H1 (cell line): ENCODE measurements around the gene PNO1. TPM values are rescaled to one million over a fixed set of nuclear protein-coding genes. Genes with fewer than 3 reads are reported as not detected.

Experiments used
- CTCF ChIA-PET: fragments of 300-600 bp; sonication (Branson Sonifier 250); formaldehyde crosslinking; loops from one replicate; lab custom pipeline; 2021; ENCODE audit not compliant: partially characterized antibody; lab: Charles Lee
- POLR2A ChIA-PET: fragments of 300-600 bp; sonication (Branson Sonifier 250); formaldehyde crosslinking; loops from one replicate; lab custom pipeline; 2021; ENCODE audit warnings: inconsistent platforms; ENCODE audit not compliant: partially characterized antibody; lab: Charles Lee
- DNase-seq, 2 experiments: peaks; one replicate each; pipeline versions ENCODE4 v3.0.0 to v3.0.0-alpha.2; 2010 to 2022; ENCODE audit warnings: low spot score in 2 of 2, low read depth in 1 of 2, mixed read lengths in 1 of 2
- FAIRE-seq: peaks from 2 replicates; lab custom pipeline; 2011; peaks lifted over from hg19 to GRCh38; lab: Jason Lieb, UNC
- H2AFZ ChIP-seq: 2 replicates; pipeline ENCODE4 v1.8.1; 2012; ENCODE audit warnings: low read length, inconsistent platforms
- H2AK5ac ChIP-seq: 2 replicates; pipeline ENCODE4 v1.6.1; 2013; ENCODE audit warnings: low read depth, low read length
- H2BK120ac ChIP-seq: replicated peaks from 2 replicates; pipeline ENCODE3; 2013; ENCODE audit warnings: low read depth, low read length, inconsistent platforms
- H2BK12ac ChIP-seq: 2 replicates; pipeline ENCODE4 v1.6.1; 2013; ENCODE audit warnings: low read depth, low read length
- H2BK15ac ChIP-seq: 2 replicates; pipeline ENCODE4 v1.6.1; 2013; ENCODE audit warnings: low read length
- H2BK20ac ChIP-seq: 2 replicates; pipeline ENCODE4 v1.6.1; 2013; ENCODE audit warnings: low read length
- H2BK5ac ChIP-seq: 2 replicates; pipeline ENCODE4 v1.6.1; 2013; ENCODE audit warnings: low read depth, low read length
- H3K14ac ChIP-seq: 2 replicates; pipeline ENCODE4 v1.6.1; 2013; ENCODE audit warnings: inconsistent platforms; ENCODE audit not compliant: insufficient read length
- H3K18ac ChIP-seq: 2 replicates; pipeline ENCODE4 v1.6.1; 2013; ENCODE audit warnings: low read length; ENCODE audit errors: extremely low read depth
- H3K23ac ChIP-seq: 2 replicates; pipeline ENCODE4 v1.6.1; 2013; ENCODE audit warnings: inconsistent platforms; ENCODE audit not compliant: insufficient read length
- H3K23me2 ChIP-seq: 2 replicates; pipeline ENCODE4 v1.6.1; 2013; ENCODE audit warnings: low read depth, low read length
- H3K27ac ChIP-seq: 2 replicates; pipeline ENCODE4 v1.6.1; 2011; ENCODE audit warnings: low read depth, low read length, inconsistent platforms
- H3K27me3 ChIP-seq, 4 experiments: replicated peaks in 1 of 4; 1 replicate in 1 of 4; 2 replicates in 3 of 4; pipeline versions ENCODE4 v1.6.1 to v1.8.1; 2011 to 2013; ENCODE audit warnings: low read length in 3 of 4, mild to moderate bottlenecking in 3 of 4, inconsistent platforms in 2 of 4, mixed read lengths in 2 of 4, moderate library complexity in 1 of 4; ENCODE audit not compliant: control insufficient read depth in 3 of 4, insufficient read depth in 3 of 4; ENCODE audit errors: extremely low read depth in 1 of 4
- H3K36me3 ChIP-seq, 4 experiments: 2 replicates each; pipeline versions ENCODE4 v1.6.1 to v1.8.1; 2011 to 2013; ENCODE audit warnings: mild to moderate bottlenecking in 4 of 4, low read length in 3 of 4, moderate library complexity in 2 of 4, control low read depth in 1 of 4, inconsistent platforms in 1 of 4; ENCODE audit not compliant: insufficient read depth in 4 of 4, control insufficient read depth in 2 of 4
- H3K4ac ChIP-seq: replicated peaks from 2 replicates; pipeline ENCODE3; 2013; ENCODE audit warnings: low read length, low read depth, mixed read lengths, inconsistent platforms; ENCODE audit not compliant: insufficient read length
- H3K4me1 ChIP-seq, 4 experiments: replicated peaks in 1 of 4; 1 replicate in 1 of 4; 2 replicates in 3 of 4; pipeline versions ENCODE4 v1.6.1 to v1.8.1; 2011 to 2013; ENCODE audit warnings: low read length in 3 of 4, inconsistent platforms in 2 of 4, mixed read lengths in 1 of 4; ENCODE audit not compliant: insufficient read depth in 4 of 4, control insufficient read depth in 3 of 4
- H3K4me2 ChIP-seq, 2 experiments: 2 replicates each; pipeline versions ENCODE4 v1.6.1 to v1.8.1; 2011 to 2013; ENCODE audit warnings: low read depth in 2 of 2, low read length in 2 of 2, control low read depth in 1 of 2, inconsistent platforms in 1 of 2, mild to moderate bottlenecking in 1 of 2; ENCODE audit not compliant: insufficient read depth in 1 of 2
- H3K4me3 ChIP-seq, 4 experiments: fragments of 200-600, 300-600 bp in 1 of 4; sonication (generic), shearing (Covaris generic), sonication (Bioruptor Twin) in 1 of 4; 2 replicates each; pipeline versions ENCODE4 v1.5.1 to v1.8.1; 2011 to 2016; ENCODE audit warnings: low read length in 4 of 4, low read depth in 3 of 4, control low read depth in 2 of 4, inconsistent platforms in 2 of 4, mild to moderate bottlenecking in 2 of 4, mixed read lengths in 1 of 4, moderate library complexity in 1 of 4; ENCODE audit not compliant: insufficient read depth in 2 of 4; ENCODE audit errors: extremely low read depth in 1 of 4
- H3K56ac ChIP-seq: replicated peaks from 2 replicates; pipeline ENCODE3; 2013; ENCODE audit warnings: low read depth, mild to moderate bottlenecking, mixed read lengths, low read length, inconsistent platforms; ENCODE audit not compliant: insufficient read length
- H3K79me1 ChIP-seq: 2 replicates; pipeline ENCODE4 v1.6.1; 2013; ENCODE audit warnings: low read depth, low read length, control low read depth
- H3K79me2 ChIP-seq, 2 experiments: 2 replicates each; pipeline versions ENCODE4 v1.6.1 to v1.8.1; 2012 to 2013; ENCODE audit warnings: low read length in 2 of 2, mild to moderate bottlenecking in 2 of 2, inconsistent platforms in 1 of 2; ENCODE audit not compliant: insufficient read depth in 2 of 2, control insufficient read depth in 1 of 2
- H3K9ac ChIP-seq, 4 experiments: replicated peaks in 1 of 4; 1 replicate in 1 of 4; 2 replicates in 3 of 4; pipeline versions ENCODE4 v1.6.1 to v1.8.1; 2011 to 2013; ENCODE audit warnings: low read depth in 3 of 4, low read length in 3 of 4, control low read depth in 2 of 4, mild to moderate bottlenecking in 2 of 4, moderate library complexity in 2 of 4, inconsistent platforms in 1 of 4; ENCODE audit errors: extremely low read depth in 1 of 4
- H3K9me3 ChIP-seq, 2 experiments: 2 replicates each; pipeline versions ENCODE4 v1.6.1 to v1.8.1; 2012 to 2013; ENCODE audit warnings: mild to moderate bottlenecking in 2 of 2, moderate library complexity in 2 of 2, control low read depth in 1 of 2, inconsistent platforms in 1 of 2, low read depth in 1 of 2, low read length in 1 of 2, mixed read lengths in 1 of 2; ENCODE audit not compliant: insufficient read depth in 2 of 2
- H4K20me1 ChIP-seq, 2 experiments: replicated peaks in 1 of 2; 2 replicates each; pipeline versions ENCODE3 to v1.8.1; 2011 to 2013; ENCODE audit warnings: inconsistent platforms in 2 of 2, low read length in 2 of 2, mild to moderate bottlenecking in 1 of 2; ENCODE audit not compliant: insufficient read depth in 2 of 2, control insufficient read depth in 1 of 2
- H4K5ac ChIP-seq: 2 replicates; pipeline ENCODE4 v1.6.1; 2013; ENCODE audit warnings: low read length, low read depth, mixed read lengths, inconsistent platforms; ENCODE audit not compliant: insufficient read length
- H4K8ac ChIP-seq: 2 replicates; pipeline ENCODE4 v1.8.0; 2013; ENCODE audit warnings: mild to moderate bottlenecking, moderate library complexity, low read length, inconsistent platforms; ENCODE audit not compliant: insufficient read depth; ENCODE audit errors: extremely low read depth
- H4K91ac ChIP-seq: replicated peaks from 2 replicates; pipeline ENCODE3; 2013; ENCODE audit warnings: low read length, mixed read lengths, inconsistent platforms; ENCODE audit not compliant: insufficient read length
- ASH2L ChIP-seq: fragments of 200-600, 300-600 bp; sonication (generic); IDR thresholded peaks from one replicate; pipeline ENCODE4 v1.7.1; 2017; ENCODE audit warnings: low read length
- BCL11A ChIP-seq, 2 experiments: IDR thresholded peaks; one replicate each; pipeline ENCODE4 v1.6.1; 2011; ENCODE audit warnings: low read depth in 2 of 2, low read length in 2 of 2, mild to moderate bottlenecking in 2 of 2
- CREB1 ChIP-seq: IDR thresholded peaks from 2 replicates; pipeline ENCODE4 v1.6.1; 2012; ENCODE audit warnings: inconsistent platforms
- EZH2 ChIP-seq: fragments of 200-600 bp; sonication (generic); IDR thresholded peaks from 2 replicates; pipeline ENCODE4 v1.7.1; 2012; ENCODE audit warnings: low read depth, mild to moderate bottlenecking, moderate library complexity, low read length, inconsistent platforms; ENCODE audit not compliant: severe bottlenecking
- JUN ChIP-seq: IDR thresholded peaks from 2 replicates; pipeline ENCODE4 v1.6.1; 2011; ENCODE audit warnings: low read depth, mild to moderate bottlenecking, improper control_type of control experiment, low read length
- JUND ChIP-seq: IDR thresholded peaks from 2 replicates; pipeline ENCODE4 v1.6.1; 2011; ENCODE audit warnings: mild to moderate bottlenecking, improper control_type of control experiment, low read length
- KDM5A ChIP-seq: fragments of 200-600 bp; IDR thresholded peaks from 2 replicates; pipeline ENCODE4 v1.7.1; 2012; ENCODE audit warnings: mild to moderate bottlenecking, low read length, inconsistent platforms, mixed read lengths
- POLR2AphosphoS5 ChIP-seq: IDR thresholded peaks from 2 replicates; pipeline ENCODE4 v1.6.1; 2011; ENCODE audit warnings: low read depth, low read length
- RNF2 ChIP-seq: fragments of 200-900, 300-1000 bp; sonication (generic); IDR thresholded peaks from 2 replicates; pipeline ENCODE4 v1.7.1; 2016; ENCODE audit warnings: borderline replicate concordance, low read depth, mild to moderate bottlenecking, antibody characterized with exemption, low read length; ENCODE audit not compliant: poor library complexity, severe bottlenecking; ENCODE audit errors: missing control alignments
- SP4 ChIP-seq: IDR thresholded peaks from 2 replicates; pipeline ENCODE4 v1.6.1; 2012; ENCODE audit warnings: low read length, inconsistent platforms
- SRF ChIP-seq: IDR thresholded peaks from 2 replicates; pipeline ENCODE4 v1.6.1; 2011; ENCODE audit warnings: mild to moderate bottlenecking, low read depth, low read length, moderate library complexity
- TAF1 ChIP-seq: IDR thresholded peaks from 2 replicates; pipeline ENCODE4 v1.6.1; 2011; ENCODE audit warnings: mild to moderate bottlenecking, low read depth, low read length
- ZNF274 ChIP-seq: IDR thresholded peaks from 2 replicates; pipeline ENCODE4 v1.7.0; 2012; ENCODE audit warnings: low read length, borderline replicate concordance; ENCODE audit errors: extremely low read depth
- WGBS, 2 experiments: shearing (Covaris generic) in 1 of 2; methylation state at CpG; one replicate each; pipeline versions ENCODE4 v1.1.6 to v1.1.7; 2013 to 2015; ENCODE audit warnings: low lambda C conversion rate in 2 of 2, mixed read lengths in 2 of 2, inconsistent platforms in 1 of 2, low coverage in 1 of 2, missing lambda C conversion rate in 1 of 2; ENCODE audit not compliant: insufficient replicate concordance in 2 of 2, insufficient coverage in 1 of 2, insufficient read length in 1 of 2; ENCODE audit errors: extremely low coverage in 1 of 2, missing lambda C conversion rate in 1 of 2; 5-methylcytosine and 5-hydroxymethylcytosine counted together
- polyA plus RNA-seq, 7 experiments: library from polyadenylated mRNA; depleted of rRNA in 3 of 7; stranded (reverse) in 5 of 7; unstranded in 2 of 7; fragments of >200 nt in 5 of 7; fragments of 200-250 nt in 2 of 7; gene quantifications; 1 replicate in 5 of 7; 2 replicates in 1 of 7; 4 replicates in 1 of 7; pipeline versions ENCODE4 v1.2.1 to v1.2.3, GENCODE V29; 2011 to 2013; ENCODE audit warnings: missing spikeins in 2 of 7, mixed read lengths in 2 of 7
- total RNA-seq: library from RNA; stranded (reverse); fragmentation: NEBNext Ultra II Directional; extraction: Animal tissue kit (Norgen Biotek cat#: 25700); gene quantifications from 2 replicates; pipeline ENCODE4 v1.2.1, GENCODE V29; 2021

The PNO1 gene
- total and polyA plus RNA-seq, 2 of the 8 experiments (the other 6 are each of a cell fraction or from before 2014, with no cell fraction given): 18.6 to 33.2 TPM

GRCh38 chr2:68203587-68203986 is 45.9 kb downstream of the PNO1 start:
- Histone ChIP-seq H4K20me1 (peaks cover 2 to 4% of the 10 kb centered on the region in 2 experiments), H4K8ac (no peak overlapping the region), H2AFZ (no peak overlapping the region), H3K79me2 (peaks cover 0 to 73% of the 10 kb centered on the region in 2 experiments; a peak in 2 of 4 replicates), H2BK15ac (no peak overlapping the region), H3K79me1 (no peaks in the 10 kb centered on the region), H3K4me1 (no peaks in the 10 kb centered on the region; a peak in 1 of 7 replicates), H2BK5ac (no peak overlapping the region), H3K18ac (no peak overlapping the region), H4K5ac (no peak overlapping the region), H3K27ac (no peak overlapping the region), H3K4me3 (no peak overlapping the region), H3K9me3 (no peaks in the 10 kb centered on the region), H3K23ac (no peak overlapping the region), H4K91ac (no peak overlapping the region), H3K36me3 (no peaks in the 10 kb centered on the region), H2BK12ac (no peak overlapping the region), H3K27me3 (no peaks in the 10 kb centered on the region), H3K14ac (no peak overlapping the region), H3K56ac (no peak overlapping the region), H3K4ac (no peak overlapping the region), H3K23me2 (no peaks in the 10 kb centered on the region), H2BK20ac (no peak overlapping the region), H3K9ac (no peak overlapping the region), H2AK5ac (no peak overlapping the region), H3K4me2 (no peak overlapping the region), H2BK120ac (no peak overlapping the region)
- WGBS, 2 experiments: 89% methylated on average over 3 of the region's 3 CpGs; no CpG with 5 or more reads in 1 of the 2 experiments
- CTCF ChIA-PET: interaction anchor here (0.7 to 1.3 kb wide), 3 partner anchors 11 to 481 kb away, joined by 3 to 4 read pairs (median 3); no protein-coding TSS in a partner anchor
- DNase-seq: no peak
- POLR2A ChIA-PET: interaction anchor here (1.5 kb wide), 1 partner anchor 23 kb away, joined by 3 read pairs; no protein-coding TSS in a partner anchor
- no peak for FAIRE-seq
- TF ChIP-seq CREB1 (no peak), JUND (no peak), BCL11A (IDR thresholded peaks at IDR 0.05; ENCODE audit: low read depth in 2 of 2, low read length in 2 of 2) (no peak), KDM5A (no peak), ASH2L (no peak), SRF (no peak), SP4 (no peak), EZH2 (no peak), JUN (no peak), RNF2 (no peak), ZNF274 (no peak), TAF1 (no peak), POLR2AphosphoS5 (no peak)
